GM18858 (cell line): Measurements from ENCODE around the gene SAMD11.

ENCODE experiments used
- ATAC-seq: cut with Tn5 transposase; IDR thresholded peaks from one replicate; pipeline ENCODE4 v1.9.1; 2021; ENCODE audit not compliant: unreplicated experiment

SAMD11 gene

GRCh38 chr1:917076-917459 lies 6.7 kb upstream of the SAMD11 start:
- ATAC-seq = no peak

GRCh38 chr1:917466-918091 lies 6.1 kb upstream of the SAMD11 start:
- ATAC-seq = no peak

- no peak for ATAC-seq
These were observed 5.4 kb upstream of the SAMD11 start for GRCh38 chr1:918353-918752.

GRCh38 chr1:918843-919242 lies 4.9 kb upstream of the SAMD11 start:
- no peak for ATAC-seq

- ATAC-seq = no peak
These were observed 4.4 kb upstream of the SAMD11 start for GRCh38 chr1:919271-919872.

GRCh38 chr1:920010-920409 lies 3.7 kb upstream of the SAMD11 start:
- ATAC-seq = no peak

- ATAC-seq = no peak
These were observed 3.2 kb upstream of the SAMD11 start for GRCh38 chr1:920521-920920.

GRCh38 chr1:921011-921837 lies 2.5 kb upstream of the SAMD11 start:
- ATAC-seq = no peak

- ATAC-seq = no peak
These were observed 400 bp downstream of the SAMD11 start for GRCh38 chr1:923991-924655.

GRCh38 chr1:924656-925560 lies 1.2 kb downstream of the SAMD11 start:
- ATAC-seq = no peak

GRCh38 chr1:925561-926421 lies 2.1 kb downstream of the SAMD11 start:
- ATAC-seq = no peak

- ATAC-seq = no peak
These were observed 3.5 kb downstream of the SAMD11 start for GRCh38 chr1:927234-927633.

GRCh38 chr1:927748-928147 lies 4.0 kb downstream of the SAMD11 start:
- no peak for ATAC-seq

- no peak for ATAC-seq
These were observed 5.3 kb downstream of the SAMD11 start for GRCh38 chr1:928825-929661.

- ATAC-seq = no peak
These were observed 6.2 kb downstream of the SAMD11 start for GRCh38 chr1:929712-930632.

- no peak for ATAC-seq
These were observed 7.0 kb downstream of the SAMD11 start for GRCh38 chr1:930633-931138.

- no peak for ATAC-seq
These were observed 7.9 kb downstream of the SAMD11 start for GRCh38 chr1:931380-932172.
